ENCODE data around the gene MT2A.

Gene MT2A

GRCh38 chr16:56623637-56624036 lies 15.3 kb downstream of the MT2A start:
- peaks cover 8 to 12% (median 11%) of the 10 kb centered on the region in 10 experiments; a peak in 17 of 20 replicates for H3K4me1 ChIP-seq
- H3K9ac ChIP-seq: no peak overlapping the region
- no peak overlapping the region for H3K4me2 ChIP-seq
- TF ChIP-seq Cebpa-rat (IDR thresholded peaks at IDR 0.05): no peak
- H3K9me3 ChIP-seq (replicated peaks in 1 of 11): peaks cover 0 to 9% (median 0%) of the 10 kb centered on the region in 11 experiments; a peak in 1 of 22 replicates
- peaks cover 81 to 99% (median 97%) of the 10 kb centered on the region in 11 experiments for H3K27me3 ChIP-seq
- no peak overlapping the region for H3K27ac ChIP-seq
- H3K36me3 ChIP-seq: no peaks in the 10 kb centered on the region
- H3K4me3 ChIP-seq: no peak overlapping the region
- H4K20me1 ChIP-seq: peaks cover 0 to 16% (median 0%) of the 10 kb centered on the region in 11 experiments; a peak in 10 of 22 replicates

- no peak for TF ChIP-seq Cebpa-rat (IDR thresholded peaks at IDR 0.05)
- Histone ChIP-seq H3K4me2 (peak within 1 kb of the TSS; percentile 46 to 86 (median 68)), H3K27me3 (peaks cover 81 to 99% (median 97%) of the 10 kb centered on the region in 11 experiments), H3K27ac (no peak within 1 kb of the TSS), H3K4me1 (peaks cover 8 to 18% (median 11%) of the 10 kb centered on the region in 10 experiments; a peak in 17 of 20 replicates), H3K4me3 (peak within 1 kb of the TSS; percentile 21 to 61 (median 40); a peak in 19 of 20 replicates), H4K20me1 (peaks cover 0 to 27% (median 0%) of the 10 kb centered on the region in 11 experiments; a peak in 10 of 22 replicates), H3K9me3 (replicated peaks in 1 of 11) (peaks cover 0 to 9% (median 0%) of the 10 kb centered on the region in 11 experiments; a peak in 1 of 22 replicates), H3K9ac (peak within 1 kb of the TSS in 1 of 11 experiments; percentile 54; a peak in 1 of 22 replicates), H3K36me3 (no peaks in the 10 kb centered on the region)
These were observed 17.0 kb downstream of the MT2A start, which contains the start of gene MT1E for GRCh38 chr16:56625140-56625942. MT1E (plus strand) TSS chr16:56625781; CDS start chr16:56625852, 71 bp downstream.

GRCh38 chr16:56625943-56626654 lies 17.7 kb downstream of the MT2A start:
- Histone ChIP-seq H3K9ac (0 out of 22 replicates have a peak overlapping the region, but pooled peaks of 1 of the 11 experiments have one; percentile 54), H3K36me3 (no peaks in the 10 kb centered on the region), H3K27me3 (peaks cover 86 to 100% (median 98%) of the 10 kb centered on the region in 11 experiments), H4K20me1 (peaks cover 0 to 27% (median 0%) of the 10 kb centered on the region in 11 experiments; a peak in 10 of 22 replicates), H3K4me3 (peak overlapping the region; percentile 21 to 61 (median 40); a peak in 13 of 20 replicates), H3K27ac (no peak overlapping the region), H3K4me2 (peak overlapping the region; percentile 46 to 86 (median 68)), H3K9me3 (replicated peaks in 1 of 11) (peaks cover 0 to 9% (median 0%) of the 10 kb centered on the region in 11 experiments; a peak in 1 of 22 replicates), H3K4me1 (peaks cover 8 to 20% (median 11%) of the 10 kb centered on the region in 10 experiments; a peak in 17 of 20 replicates)
- TF ChIP-seq Cebpa-rat (IDR thresholded peaks at IDR 0.05): no peak

- Histone ChIP-seq H3K9me3 (replicated peaks in 1 of 11) (peaks cover 0 to 9% (median 0%) of the 10 kb centered on the region in 11 experiments; a peak in 1 of 22 replicates), H3K9ac (no peak overlapping the region), H3K27me3 (peaks cover 92 to 100% (median 98%) of the 10 kb centered on the region in 11 experiments), H3K27ac (no peak overlapping the region), H3K4me3 (no peak overlapping the region), H4K20me1 (peaks cover 0 to 27% (median 0%) of the 10 kb centered on the region in 11 experiments; a peak in 11 of 22 replicates), H3K36me3 (no peaks in the 10 kb centered on the region), H3K4me2 (no peak overlapping the region), H3K4me1 (peaks cover 8 to 20% (median 11%) of the 10 kb centered on the region in 10 experiments; a peak in 17 of 20 replicates)
- TF ChIP-seq Cebpa-rat (IDR thresholded peaks at IDR 0.05): no peak
These were observed 18.3 kb downstream of the MT2A start for GRCh38 chr16:56626685-56627084.

- Histone ChIP-seq H3K9ac (no peak overlapping the region), H3K4me1 (peaks cover 8 to 25% (median 12%) of the 10 kb centered on the region in 10 experiments; a peak in 17 of 20 replicates), H3K4me2 (no peak overlapping the region), H3K9me3 (replicated peaks in 1 of 11) (peaks cover 0 to 9% (median 0%) of the 10 kb centered on the region in 11 experiments; a peak in 1 of 22 replicates), H3K27ac (no peak overlapping the region), H4K20me1 (peaks cover 0 to 43% (median 20%) of the 10 kb centered on the region in 11 experiments; a peak in 15 of 22 replicates), H3K27me3 (peaks cover 98 to 100% (median 99%) of the 10 kb centered on the region in 11 experiments), H3K4me3 (no peak overlapping the region), H3K36me3 (no peaks in the 10 kb centered on the region)
- TF ChIP-seq Cebpa-rat (IDR thresholded peaks at IDR 0.05): no peak
These were observed 20.3 kb downstream of the MT2A start for GRCh38 chr16:56628486-56629350.

GRCh38 chr16:56629531-56629930 lies 21.1 kb downstream of the MT2A start:
- Histone ChIP-seq H4K20me1 (peaks cover 0 to 45% (median 20%) of the 10 kb centered on the region in 11 experiments; a peak in 15 of 22 replicates), H3K4me1 (peaks cover 8 to 25% (median 12%) of the 10 kb centered on the region in 10 experiments; a peak in 17 of 20 replicates), H3K27ac (no peak overlapping the region), H3K4me2 (no peak overlapping the region), H3K4me3 (no peak overlapping the region), H3K27me3 (peaks cover 100% of the 10 kb centered on the region in 11 experiments), H3K36me3 (no peaks in the 10 kb centered on the region), H3K9me3 (replicated peaks in 1 of 11) (peaks cover 0 to 9% (median 0%) of the 10 kb centered on the region in 11 experiments; a peak in 1 of 22 replicates), H3K9ac (no peak overlapping the region)
- no peak for TF ChIP-seq Cebpa-rat (IDR thresholded peaks at IDR 0.05)

- peaks cover 8 to 24% (median 12%) of the 10 kb centered on the region in 10 experiments; a peak in 17 of 20 replicates for H3K4me1 ChIP-seq
- H3K9ac ChIP-seq: no peak overlapping the region
- H3K36me3 ChIP-seq: no peaks in the 10 kb centered on the region
- peaks cover 100% of the 10 kb centered on the region in 11 experiments for H3K27me3 ChIP-seq
- H3K4me2 ChIP-seq: peak overlapping the region in 1 of 11 experiments; percentile 24; a peak in 2 of 22 replicates
- peaks cover 0 to 5% (median under 1%) of the 10 kb centered on the region in 11 experiments; a peak in 10 of 22 replicates for H3K9me3 ChIP-seq (replicated peaks in 1 of 11)
- H3K4me3 ChIP-seq: no peak overlapping the region
- H3K27ac ChIP-seq: no peak overlapping the region
- peaks cover 0 to 48% (median 26%) of the 10 kb centered on the region in 11 experiments; a peak in 15 of 22 replicates for H4K20me1 ChIP-seq
- no peak for TF ChIP-seq Cebpa-rat (IDR thresholded peaks at IDR 0.05)
These were observed 21.8 kb downstream of the MT2A start for GRCh38 chr16:56630134-56630533.
